Gastrocnemius medialis (tissue), 4 donors: ENCODE measurements around the gene PAOX.

Experiments
- POLR2A ChIP-seq, 2 donors: fragments of 450-650 bp; IDR thresholded peaks; one replicate each; pipeline ENCODE4 v1.6.1; 2017; ENCODE audit warnings: antibody characterized with exemption in 2 of 2, mild to moderate bottlenecking in 2 of 2, moderate library complexity in 2 of 2
- TF ChIP-seq, protein P1 (sequence below), 5 experiments: fragments of 450-650 bp in 3 of 5; fragments of 200-600 bp in 2 of 5; sonication (generic) in 2 of 5; IDR thresholded peaks in 4 of 5; conservative IDR thresholded peaks in 1 of 5; 1 replicate in 4 of 5; 2 replicates in 1 of 5; pipeline ENCODE4 v1.5.1; 2016 to 2019; ENCODE audit warnings: antibody characterized with exemption in 5 of 5, mild to moderate bottlenecking in 3 of 5, moderate library complexity in 3 of 5

- TF ChIP-seq, protein P1, sequence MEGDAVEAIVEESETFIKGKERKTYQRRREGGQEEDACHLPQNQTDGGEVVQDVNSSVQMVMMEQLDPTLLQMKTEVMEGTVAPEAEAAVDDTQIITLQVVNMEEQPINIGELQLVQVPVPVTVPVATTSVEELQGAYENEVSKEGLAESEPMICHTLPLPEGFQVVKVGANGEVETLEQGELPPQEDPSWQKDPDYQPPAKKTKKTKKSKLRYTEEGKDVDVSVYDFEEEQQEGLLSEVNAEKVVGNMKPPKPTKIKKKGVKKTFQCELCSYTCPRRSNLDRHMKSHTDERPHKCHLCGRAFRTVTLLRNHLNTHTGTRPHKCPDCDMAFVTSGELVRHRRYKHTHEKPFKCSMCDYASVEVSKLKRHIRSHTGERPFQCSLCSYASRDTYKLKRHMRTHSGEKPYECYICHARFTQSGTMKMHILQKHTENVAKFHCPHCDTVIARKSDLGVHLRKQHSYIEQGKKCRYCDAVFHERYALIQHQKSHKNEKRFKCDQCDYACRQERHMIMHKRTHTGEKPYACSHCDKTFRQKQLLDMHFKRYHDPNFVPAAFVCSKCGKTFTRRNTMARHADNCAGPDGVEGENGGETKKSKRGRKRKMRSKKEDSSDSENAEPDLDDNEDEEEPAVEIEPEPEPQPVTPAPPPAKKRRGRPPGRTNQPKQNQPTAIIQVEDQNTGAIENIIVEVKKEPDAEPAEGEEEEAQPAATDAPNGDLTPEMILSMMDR (IDR thresholded peaks at IDR 0.05 in 4 of 5, conservative IDR thresholded peaks at IDR 0.05 in 1 of 5) = no peak
- no peak for TF ChIP-seq POLR2A (IDR thresholded peaks at IDR 0.05)
Measured at GRCh38 chr10:133359554-133359971, 19.5 kb upstream of the PAOX start.
